Middle frontal gyrus (tissue), 1 donor: Measurements from ENCODE around the gene HLF.

Experiments
- DNase-seq: peaks from one replicate; pipeline ENCODE4 v3.0.0-alpha.2; 2015; ENCODE audit warnings: low spot score; ENCODE audit errors: extremely low spot score

The HLF gene

DNA sequence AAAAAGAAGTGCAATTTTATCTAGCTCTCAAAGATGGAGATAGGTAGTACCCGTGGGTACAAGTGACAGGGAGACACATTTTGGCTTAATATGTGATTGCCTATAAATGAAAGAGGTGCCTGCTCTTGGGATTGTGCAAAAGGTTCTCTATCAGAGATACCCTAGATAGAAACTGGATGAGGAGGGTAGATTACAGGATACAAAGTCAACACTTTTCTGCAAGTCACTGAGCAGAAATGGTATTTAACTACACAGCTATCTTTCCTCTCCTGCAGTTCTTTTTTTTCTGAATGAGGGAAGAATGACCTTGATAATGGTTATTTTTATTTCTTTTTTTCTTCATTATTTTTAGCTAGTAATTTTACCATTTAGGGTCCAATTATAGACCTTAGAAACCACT, 89.2 kb downstream of the HLF start:
- no peak for DNase-seq

DNA sequence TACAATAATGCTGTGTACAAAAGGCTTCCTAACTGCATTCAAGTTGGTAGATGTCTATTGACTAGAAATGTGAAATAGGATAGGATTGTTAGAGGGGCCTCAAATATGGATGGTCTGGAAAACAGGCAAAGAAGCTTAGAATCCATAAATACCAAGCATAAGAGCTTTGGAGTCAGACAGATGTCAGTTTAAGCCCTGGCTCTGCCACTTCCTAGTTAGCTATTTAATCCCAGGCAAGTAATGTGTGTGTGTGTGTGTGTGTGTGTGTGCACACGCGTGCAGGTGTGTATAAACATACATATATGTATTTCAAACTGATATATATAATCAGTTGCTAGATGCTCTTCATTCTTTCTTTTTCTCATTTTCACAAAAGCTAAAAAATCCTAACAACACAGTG, 90.2 kb downstream of the HLF start:
- DNase-seq = no peak

DNA sequence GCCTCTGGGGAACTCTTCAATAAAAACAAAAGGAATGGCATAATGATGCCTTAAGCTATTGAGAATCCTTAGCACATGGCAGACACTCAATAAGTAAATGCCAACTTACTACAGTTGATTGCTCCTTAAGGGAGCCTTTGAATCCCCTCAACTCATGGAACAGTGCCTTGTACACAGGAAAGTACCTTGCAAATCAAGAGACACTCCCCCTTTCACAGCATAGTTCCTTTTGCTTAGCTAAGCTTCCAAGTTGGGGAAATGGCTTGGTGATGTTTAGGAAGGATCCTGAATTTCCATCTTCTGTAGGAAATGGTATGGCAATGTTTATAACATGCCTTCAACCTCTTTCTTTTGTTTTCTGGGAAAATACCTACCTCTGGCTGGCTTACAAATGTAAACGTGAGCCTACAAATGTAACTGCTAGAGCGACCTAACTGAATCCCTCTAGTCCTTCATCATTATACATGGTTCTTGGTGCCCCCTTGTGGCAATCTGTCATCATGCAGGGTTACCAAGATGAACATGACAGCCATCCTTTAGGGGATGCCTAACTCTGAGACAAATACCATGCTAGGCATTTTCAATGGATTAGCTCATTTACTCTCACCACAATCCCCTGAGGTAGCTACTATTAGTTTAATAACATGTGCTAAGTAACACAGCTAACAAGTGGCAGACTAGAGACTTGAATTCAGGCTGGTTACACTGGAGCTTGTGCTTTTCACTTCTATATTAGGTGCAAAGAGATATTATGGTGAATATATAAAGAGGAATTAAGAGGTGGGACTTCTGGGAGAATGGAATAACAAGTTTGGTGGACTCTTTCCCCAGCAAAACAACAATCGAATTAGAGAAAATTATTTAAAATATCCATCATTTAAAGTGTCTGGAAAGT, 91.9 kb downstream of the HLF start:
- peak; percentile 52 for DNase-seq

- DNase-seq = no peak
Measured at GRCh38 chr17:55360971-55361370, 96.2 kb downstream of the HLF start.

GRCh38 chr17:55363033-55363432, 98.3 kb downstream of the HLF start:
- DNase-seq = no peak

DNA sequence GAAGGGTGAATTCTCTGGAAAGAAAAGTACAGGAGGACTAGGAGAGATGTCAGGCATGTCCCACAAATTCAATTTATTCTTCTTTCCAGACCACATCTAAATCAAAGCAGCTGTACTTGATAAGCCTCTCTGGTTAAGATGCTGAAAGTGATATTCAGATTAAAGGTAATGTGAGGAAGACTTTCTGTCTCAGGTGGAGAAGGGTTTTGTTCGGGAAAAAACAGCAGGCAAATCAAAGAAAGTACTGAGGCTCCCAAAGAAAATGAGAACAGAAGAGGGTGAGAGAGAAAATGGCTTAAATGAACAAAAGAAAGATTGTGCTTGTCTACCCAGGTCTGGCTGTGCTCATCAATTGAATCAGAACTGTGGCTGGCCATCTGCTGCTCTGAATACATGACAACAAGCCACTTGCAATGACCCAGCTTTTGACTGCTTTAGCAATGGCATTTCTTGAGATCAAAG, 101.3 kb downstream of the HLF start:
- DNase-seq = no peak

DNA sequence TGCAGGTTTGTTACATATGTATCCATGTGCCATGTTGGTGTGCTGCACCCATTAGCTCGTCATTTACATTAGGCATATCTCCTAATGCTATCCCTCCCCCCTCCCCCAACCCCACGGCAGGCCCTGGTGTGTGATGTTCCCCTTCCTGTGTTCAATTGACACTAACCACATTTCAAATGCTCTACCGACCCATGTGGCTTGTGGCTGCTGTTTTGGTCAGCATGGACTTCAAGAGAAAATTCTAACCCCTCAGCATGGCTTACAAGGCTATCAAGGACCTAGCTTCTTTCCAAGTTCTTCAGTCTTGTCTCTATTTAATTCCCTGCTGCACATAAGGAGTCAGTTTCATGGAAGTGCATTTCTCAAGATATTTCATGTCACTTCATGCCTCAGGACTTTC, 103.9 kb downstream of the HLF start:
- no peak for DNase-seq
